MM.1S (cell line): Measurements from ENCODE around the gene ADAMTS12.

ENCODE experiments used
- DNase-seq: peaks from one replicate; pipeline ENCODE4 v3.0.0-alpha.2; 2015
- H2AFZ ChIP-seq: fragments of 300-600 bp; sonication (generic); 2 replicates; pipeline ENCODE4 v1.6.0; 2016; ENCODE audit warnings: antibody characterized with exemption, low read length
- H3F3A ChIP-seq: fragments of 300-600 bp; sonication (generic); 2 replicates; pipeline ENCODE4 v1.6.1; 2016; ENCODE audit warnings: mild to moderate bottlenecking, antibody characterized with exemption, low read length, moderate library complexity, mixed read lengths; ENCODE audit not compliant: insufficient read depth
- H3K27ac ChIP-seq: fragments of 300-600 bp; sonication (generic); 2 replicates; pipeline ENCODE4 v1.5.1; 2016; ENCODE audit warnings: mild to moderate bottlenecking, low read length
- H3K27me3 ChIP-seq: fragments of 300-600 bp; sonication (generic); replicated peaks from 2 replicates; pipeline ENCODE4 v1.6.0; 2016; ENCODE audit warnings: low read length; ENCODE audit not compliant: insufficient read depth
- H3K36me3 ChIP-seq: fragments of 300-600 bp; sonication (generic); replicated peaks from 2 replicates; pipeline ENCODE4 v1.6.1; 2016; ENCODE audit warnings: mild to moderate bottlenecking, low read length, mixed read lengths; ENCODE audit not compliant: insufficient read depth
- H3K4me1 ChIP-seq: fragments of 300-600 bp; sonication (generic); 2 replicates; pipeline ENCODE4 v1.6.1; 2016; ENCODE audit warnings: low read length, mixed read lengths
- H3K4me2 ChIP-seq: fragments of 300-600 bp; sonication (generic); 2 replicates; pipeline ENCODE4 v1.6.0; 2016; ENCODE audit warnings: low read depth, low read length
- H3K4me3 ChIP-seq: fragments of 300-600 bp; sonication (generic); 2 replicates; pipeline ENCODE4 v1.5.1; 2016; ENCODE audit warnings: low read length, mixed read lengths
- H3K79me2 ChIP-seq: fragments of 300-600 bp; sonication (generic); 2 replicates; pipeline ENCODE4 v1.6.1; 2016; ENCODE audit warnings: mixed run types, low read length, mixed read lengths
- H3K9ac ChIP-seq: fragments of 300-600 bp; sonication (generic); 2 replicates; pipeline ENCODE4 v1.6.1; 2016; ENCODE audit warnings: low read length, mixed read lengths
- H3K9me2 ChIP-seq: fragments of 300-600 bp; sonication (generic); replicated peaks from 2 replicates; pipeline ENCODE4 v1.6.1; 2016; ENCODE audit warnings: mild to moderate bottlenecking, low read length, mixed read lengths; ENCODE audit not compliant: insufficient read depth
- H3K9me3 ChIP-seq: fragments of 300-600 bp; sonication (generic); replicated peaks from 2 replicates; pipeline ENCODE4 v1.6.1; 2016; ENCODE audit warnings: mild to moderate bottlenecking, low read length, mixed read lengths; ENCODE audit not compliant: insufficient read depth
- H4K20me1 ChIP-seq: fragments of 300-600 bp; sonication (generic); 2 replicates; pipeline ENCODE4 v1.6.1; 2016; ENCODE audit warnings: mild to moderate bottlenecking, low read length, moderate library complexity, mixed read lengths; ENCODE audit not compliant: insufficient read depth
- EZH2 ChIP-seq: fragments of 300-600 bp; sonication (generic); optimal IDR thresholded peaks from 2 replicates; pipeline ENCODE3; 2017; ENCODE audit warnings: low read depth, mild to moderate bottlenecking, antibody characterized with exemption, low read length, mixed read lengths
- EZH2phosphoT487 ChIP-seq: fragments of 300-600 bp; sonication (generic); IDR thresholded peaks from 2 replicates; pipeline ENCODE4 v1.6.1; 2018; ENCODE audit warnings: antibody characterized with exemption, low read length
- TF ChIP-seq, protein P1 (sequence below): fragments of 300-600 bp; sonication (generic); IDR thresholded peaks from 2 replicates; pipeline ENCODE4 v1.5.1; 2016; ENCODE audit warnings: antibody characterized with exemption, low read length, mixed read lengths

Gene ADAMTS12

GRCh38 chr5:33888587-33888986, 3.2 kb downstream of the ADAMTS12 start:
- H3K27me3 ChIP-seq, result no peaks in the 10 kb centered on the region
- H3K79me2 ChIP-seq, result no peaks in the 10 kb centered on the region
- no peaks in the 10 kb centered on the region for H3K36me3 ChIP-seq
- H3K27ac ChIP-seq, result no peak overlapping the region
- H3K4me1 ChIP-seq, result no peaks in the 10 kb centered on the region
- no peak overlapping the region for H3K4me2 ChIP-seq
- H3K9me2 ChIP-seq, result no peaks in the 10 kb centered on the region
- H3K4me3 ChIP-seq, result no peak overlapping the region
- DNase-seq, result no peak
- no peaks in the 10 kb centered on the region for H3K9me3 ChIP-seq
- no peaks in the 10 kb centered on the region for H4K20me1 ChIP-seq
- no peak overlapping the region for H2AFZ ChIP-seq
- no peak overlapping the region for H3K9ac ChIP-seq
- no peaks in the 10 kb centered on the region for H3F3A ChIP-seq
- TF ChIP-seq, protein P1, sequence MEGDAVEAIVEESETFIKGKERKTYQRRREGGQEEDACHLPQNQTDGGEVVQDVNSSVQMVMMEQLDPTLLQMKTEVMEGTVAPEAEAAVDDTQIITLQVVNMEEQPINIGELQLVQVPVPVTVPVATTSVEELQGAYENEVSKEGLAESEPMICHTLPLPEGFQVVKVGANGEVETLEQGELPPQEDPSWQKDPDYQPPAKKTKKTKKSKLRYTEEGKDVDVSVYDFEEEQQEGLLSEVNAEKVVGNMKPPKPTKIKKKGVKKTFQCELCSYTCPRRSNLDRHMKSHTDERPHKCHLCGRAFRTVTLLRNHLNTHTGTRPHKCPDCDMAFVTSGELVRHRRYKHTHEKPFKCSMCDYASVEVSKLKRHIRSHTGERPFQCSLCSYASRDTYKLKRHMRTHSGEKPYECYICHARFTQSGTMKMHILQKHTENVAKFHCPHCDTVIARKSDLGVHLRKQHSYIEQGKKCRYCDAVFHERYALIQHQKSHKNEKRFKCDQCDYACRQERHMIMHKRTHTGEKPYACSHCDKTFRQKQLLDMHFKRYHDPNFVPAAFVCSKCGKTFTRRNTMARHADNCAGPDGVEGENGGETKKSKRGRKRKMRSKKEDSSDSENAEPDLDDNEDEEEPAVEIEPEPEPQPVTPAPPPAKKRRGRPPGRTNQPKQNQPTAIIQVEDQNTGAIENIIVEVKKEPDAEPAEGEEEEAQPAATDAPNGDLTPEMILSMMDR, result no peak
- TF ChIP-seq EZH2 (no peak), EZH2phosphoT487 (no peak)

DNA sequence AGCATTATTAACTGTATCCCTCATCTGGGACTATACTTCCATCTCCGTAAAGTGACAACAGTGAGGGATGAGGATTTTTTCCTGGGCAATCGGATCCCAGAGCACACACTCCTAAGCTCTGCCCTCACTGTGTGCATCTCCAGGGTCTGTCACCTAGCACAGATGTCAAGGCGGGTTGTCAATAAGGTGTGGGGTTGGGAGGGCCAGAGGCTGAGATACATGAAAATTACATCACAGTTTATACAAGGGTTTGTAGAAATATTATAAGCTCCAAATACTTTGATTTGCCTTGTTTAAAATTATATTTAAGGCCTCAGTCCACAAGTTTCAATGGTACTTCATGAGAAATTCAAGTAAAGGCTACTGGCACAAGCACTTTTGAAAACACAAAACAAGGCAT, 4.5 kb downstream of the ADAMTS12 start:
- no peaks in the 10 kb centered on the region for H3K79me2 ChIP-seq
- H3K36me3 ChIP-seq, result no peaks in the 10 kb centered on the region
- H2AFZ ChIP-seq, result no peak overlapping the region

GRCh38 chr5:33886283-33886682, 5.5 kb downstream of the ADAMTS12 start:
- H3K9me3 ChIP-seq, result no peaks in the 10 kb centered on the region
- H3K4me3 ChIP-seq, result no peak overlapping the region
- H4K20me1 ChIP-seq, result no peaks in the 10 kb centered on the region
- H3K27ac ChIP-seq, result no peak overlapping the region
- H3K9ac ChIP-seq, result no peak overlapping the region
- DNase-seq, result no peak
- H3K27me3 ChIP-seq, result no peaks in the 10 kb centered on the region
- no peaks in the 10 kb centered on the region for H3K79me2 ChIP-seq
- no peaks in the 10 kb centered on the region for H3K36me3 ChIP-seq
- H3F3A ChIP-seq, result no peaks in the 10 kb centered on the region
- no peak for TF ChIP-seq EZH2phosphoT487
- no peak for TF ChIP-seq EZH2
- TF ChIP-seq, protein P1, result no peak
- H2AFZ ChIP-seq, result no peak overlapping the region
- H3K4me1 ChIP-seq, result no peaks in the 10 kb centered on the region
- H3K4me2 ChIP-seq, result no peak overlapping the region
- H3K9me2 ChIP-seq, result no peaks in the 10 kb centered on the region

More for the DNA sequence above, 4.5 kb downstream of the ADAMTS12 start:
- H3K4me2 ChIP-seq, result no peak overlapping the region
- no peak overlapping the region for H3K27ac ChIP-seq
- no peaks in the 10 kb centered on the region for H3K9me3 ChIP-seq
- no peaks in the 10 kb centered on the region for H3K9me2 ChIP-seq
- H3K27me3 ChIP-seq, result no peaks in the 10 kb centered on the region
- H3K9ac ChIP-seq, result no peak overlapping the region
- DNase-seq, result no peak
- TF ChIP-seq EZH2phosphoT487 (no peak), EZH2 (no peak)
- TF ChIP-seq, protein P1, result no peak
- no peaks in the 10 kb centered on the region for H3K4me1 ChIP-seq
- no peaks in the 10 kb centered on the region for H4K20me1 ChIP-seq
- no peaks in the 10 kb centered on the region for H3F3A ChIP-seq
- H3K4me3 ChIP-seq, result no peak overlapping the region

DNA sequence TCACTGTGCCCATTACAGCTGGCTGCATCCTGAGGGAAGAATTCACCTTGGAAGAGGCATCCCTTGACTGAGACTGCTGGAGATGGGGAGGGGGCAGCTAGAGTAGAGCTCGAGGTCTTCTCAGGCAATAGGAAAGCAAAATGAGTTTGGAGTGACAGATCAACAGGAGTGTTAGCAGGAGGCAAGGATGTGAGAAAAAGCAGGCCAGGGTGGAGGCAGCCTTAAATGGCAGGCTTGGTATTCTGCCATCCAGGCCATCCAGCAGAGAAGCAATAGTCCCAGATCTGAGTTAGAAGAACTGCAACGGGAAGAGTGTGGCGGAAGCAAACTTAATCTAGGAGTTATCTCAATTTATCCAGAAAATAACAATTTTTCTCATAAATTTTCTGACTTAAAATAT, 6.1 kb downstream of the ADAMTS12 start:
- Histone ChIP-seq H3K36me3 (no peaks in the 10 kb centered on the region), H3K4me2 (no peak overlapping the region), H3K27ac (no peak overlapping the region), H4K20me1 (no peaks in the 10 kb centered on the region), H2AFZ (no peak overlapping the region), H3K79me2 (no peaks in the 10 kb centered on the region), H3K27me3 (no peaks in the 10 kb centered on the region), H3K4me1 (no peaks in the 10 kb centered on the region), H3K9ac (no peak overlapping the region), H3K4me3 (no peak overlapping the region), H3K9me2 (no peaks in the 10 kb centered on the region), H3F3A (no peaks in the 10 kb centered on the region), H3K9me3 (no peaks in the 10 kb centered on the region)
- no peak for DNase-seq
- TF ChIP-seq EZH2 (no peak), EZH2phosphoT487 (no peak)
- TF ChIP-seq, protein P1, result no peak
